GM19372 (cell line): Measurements from ENCODE around the gene WDR36.

Source experiments
- ATAC-seq: cut with Tn5 transposase; IDR thresholded peaks from one replicate; pipeline ENCODE4 v1.9.1; 2021; ENCODE audit warnings: mild to moderate bottlenecking, low read depth, moderate library complexity; ENCODE audit not compliant: unreplicated experiment

WDR36 gene

DNA sequence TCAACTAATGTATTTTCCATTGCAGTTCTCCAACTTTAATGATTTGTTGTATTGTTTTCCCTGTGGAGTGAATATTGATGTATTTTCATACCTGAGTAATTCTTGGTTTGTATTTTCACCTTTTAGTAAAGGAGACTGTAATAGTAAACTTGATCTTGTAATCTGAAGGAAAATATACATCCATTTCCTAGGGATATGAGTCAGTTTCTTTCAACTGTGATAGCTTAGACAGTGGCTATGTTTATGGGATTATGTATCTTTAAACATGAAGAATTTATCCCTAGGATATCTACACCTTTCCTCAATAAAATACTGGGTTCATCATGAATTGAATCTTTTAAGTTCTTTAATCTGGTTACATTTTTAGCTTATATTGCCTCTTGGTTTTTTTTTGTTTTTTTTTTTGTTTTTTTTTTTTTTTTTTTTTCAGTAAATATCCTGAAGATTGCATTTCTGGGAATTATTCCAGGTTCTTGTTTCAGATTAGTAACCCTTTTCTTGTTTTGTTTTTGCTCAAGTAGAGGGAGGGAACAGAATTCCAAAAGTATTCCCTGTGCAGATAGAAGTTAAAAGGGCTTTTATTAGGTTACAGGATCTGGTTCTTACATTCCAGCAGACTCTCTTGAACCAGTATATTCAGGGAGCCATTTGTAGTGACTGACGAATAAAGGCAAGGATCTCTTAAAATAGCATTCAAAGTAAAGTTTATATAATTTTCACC, 7.1 kb downstream of the WDR36 start:
- ATAC-seq: no peak

- ATAC-seq: no peak
Observed at GRCh38 chr5:111106320-111106948, 14.3 kb downstream of the WDR36 start.

GRCh38 chr5:111107371-111107770, 15.2 kb downstream of the WDR36 start:
- ATAC-seq: no peak

- no peak for ATAC-seq
Observed at GRCh38 chr5:111111956-111112355, 19.8 kb downstream of the WDR36 start.

- no peak for ATAC-seq
Observed at GRCh38 chr5:111113678-111114077, 21.5 kb downstream of the WDR36 start.

GRCh38 chr5:111115229-111115628, 23.1 kb downstream of the WDR36 start:
- no peak for ATAC-seq

GRCh38 chr5:111116550-111116949, 24.4 kb downstream of the WDR36 start:
- ATAC-seq: no peak

- no peak for ATAC-seq
Observed at GRCh38 chr5:111117136-111117535, 25.0 kb downstream of the WDR36 start.

GRCh38 chr5:111119221-111119620, 27.1 kb downstream of the WDR36 start:
- ATAC-seq: no peak

GRCh38 chr5:111119856-111120255, 27.7 kb downstream of the WDR36 start:
- ATAC-seq: no peak

- no peak for ATAC-seq
Observed at GRCh38 chr5:111120911-111121310, 28.8 kb downstream of the WDR36 start.

DNA sequence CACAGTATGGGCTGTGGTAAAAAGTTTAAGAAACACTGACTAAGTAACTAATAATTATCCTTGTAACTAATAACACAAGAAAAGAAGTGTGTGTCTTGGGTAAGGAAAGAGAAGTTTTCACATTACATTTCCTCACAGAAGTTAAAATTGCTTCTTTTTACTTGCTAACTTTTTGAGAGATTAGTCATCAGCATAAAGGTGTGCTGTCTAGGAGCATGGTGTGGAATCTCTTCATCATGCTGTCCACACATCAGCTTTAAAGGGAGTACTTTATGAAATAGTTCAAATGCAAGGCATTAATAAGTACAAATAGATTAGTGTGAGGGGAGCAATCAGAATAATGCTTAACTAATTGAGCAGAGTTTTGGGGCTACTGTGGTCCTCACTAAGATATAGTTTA, 29.8 kb downstream of the WDR36 start:
- no peak for ATAC-seq

DNA sequence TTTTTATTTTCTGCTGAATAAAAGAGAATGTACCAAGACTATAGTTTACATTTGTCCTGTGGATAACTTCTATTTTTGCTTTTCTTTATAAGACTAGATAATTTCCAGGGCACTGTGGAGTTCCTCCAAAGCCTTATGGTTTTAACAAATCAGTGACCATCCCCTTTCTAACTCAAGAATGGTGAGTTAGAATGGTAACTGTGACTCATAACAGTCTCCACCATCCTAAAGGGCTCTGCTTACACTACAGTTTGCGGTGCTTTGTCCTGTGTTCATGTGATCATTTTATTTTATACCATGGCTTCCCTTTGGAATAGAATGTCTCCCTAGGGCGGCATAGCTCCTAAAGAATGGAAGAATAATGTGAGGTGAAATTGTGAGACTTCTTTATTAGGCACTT, 30.2 kb downstream of the WDR36 start:
- ATAC-seq: no peak

DNA sequence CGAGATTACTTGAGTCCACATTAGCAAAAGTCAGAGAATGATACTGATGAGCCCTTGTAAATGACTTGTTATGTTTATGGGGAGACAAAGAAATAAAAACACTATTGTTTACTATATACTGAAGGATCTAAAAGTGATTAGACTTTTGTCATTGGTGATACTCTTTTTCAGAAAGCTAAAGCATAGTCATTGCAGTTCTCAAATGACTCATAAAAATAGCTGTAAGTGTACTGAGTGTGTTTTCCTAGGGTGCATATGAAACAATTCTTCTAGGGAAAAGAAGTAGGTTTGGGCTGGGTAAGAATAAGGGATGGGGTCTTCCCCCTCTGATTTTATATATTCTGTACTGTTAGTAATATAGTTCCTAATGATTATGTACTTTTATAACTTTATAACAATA, 32.6 kb downstream of the WDR36 start:
- ATAC-seq: no peak

- no peak for ATAC-seq
Observed at GRCh38 chr5:111126896-111127295, 34.7 kb downstream of the WDR36 start.

DNA sequence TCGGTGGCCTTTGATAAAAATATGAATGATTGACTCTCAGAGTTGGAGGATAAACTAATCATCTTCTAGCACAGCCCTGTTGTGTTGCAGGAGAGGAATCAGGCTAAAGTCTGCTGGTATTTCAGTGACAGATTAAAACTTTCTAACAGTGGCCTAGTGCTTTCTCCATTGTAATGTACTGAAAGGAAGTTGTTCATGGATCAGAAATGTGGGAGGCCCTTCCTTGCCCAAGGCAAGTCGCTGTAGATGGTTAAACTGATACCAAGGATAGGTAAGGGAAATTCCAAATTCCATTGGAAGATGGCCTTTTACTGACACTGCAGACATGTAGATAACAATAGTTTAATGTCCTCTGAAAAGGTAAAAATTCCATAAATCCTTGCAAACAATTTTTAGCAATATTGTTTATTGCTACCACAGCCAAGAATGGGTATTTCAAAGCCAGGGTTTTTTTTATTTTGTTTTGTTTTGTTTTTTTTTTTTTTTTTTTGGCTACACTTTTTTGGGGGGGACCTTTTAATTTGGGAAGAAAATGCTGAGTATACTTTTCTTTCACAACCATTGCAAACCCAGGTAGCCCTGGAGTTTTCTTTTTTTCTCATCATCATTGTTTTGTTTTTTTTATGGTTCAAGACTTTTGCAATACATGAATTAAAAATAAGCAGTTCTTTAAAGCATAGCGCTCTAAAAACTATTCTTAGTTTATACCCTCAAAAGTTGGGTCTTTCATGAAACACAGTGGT, 35.5 kb downstream of the WDR36 start:
- no peak for ATAC-seq

GRCh38 chr5:111129938-111130337, 37.8 kb downstream of the WDR36 start:
- ATAC-seq: no peak

DNA sequence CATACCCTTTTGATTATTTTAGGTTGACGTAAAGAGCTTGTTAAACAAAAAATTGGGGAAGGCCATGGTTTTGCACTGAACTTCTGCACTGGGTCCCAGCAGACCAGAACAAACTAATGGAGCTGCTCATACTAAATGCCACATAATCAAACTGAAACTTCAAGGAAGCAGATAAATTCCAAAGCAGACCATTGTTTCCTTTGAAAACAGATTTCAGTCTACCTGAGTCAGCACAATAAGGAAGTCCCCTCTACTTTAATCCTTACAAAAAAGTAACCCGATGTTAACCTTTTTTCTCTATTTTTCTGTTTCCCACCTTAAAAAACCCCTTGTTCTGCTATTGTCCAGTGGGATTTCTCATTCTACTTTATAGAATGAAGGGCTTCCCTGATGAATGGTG, 39.2 kb downstream of the WDR36 start:
- ATAC-seq: no peak

DNA sequence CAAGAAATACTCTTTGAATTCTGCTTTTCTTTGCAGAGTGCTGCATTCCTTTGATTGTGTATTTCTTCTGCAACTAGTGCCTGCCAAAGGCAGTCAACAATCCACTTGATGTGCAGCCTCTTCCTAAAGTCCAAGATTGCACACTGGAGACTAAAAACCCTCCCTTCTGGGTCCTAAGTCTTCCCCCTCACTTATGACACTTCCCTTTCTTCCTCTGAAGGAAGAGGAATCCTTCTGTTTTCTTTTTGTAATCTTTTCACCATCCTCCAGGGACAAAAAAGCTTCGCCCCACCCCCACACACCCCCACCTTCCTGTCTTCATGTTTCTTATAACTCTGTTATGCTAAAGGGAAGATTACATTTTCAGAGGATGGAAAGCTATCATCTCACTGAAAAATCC, 39.9 kb downstream of the WDR36 start:
- ATAC-seq: no peak

- no peak for ATAC-seq
Observed at GRCh38 chr5:111132731-111133435, 40.7 kb downstream of the WDR36 start.

GRCh38 chr5:111133436-111133751, 41.2 kb downstream of the WDR36 start:
- ATAC-seq: no peak
